Heart left ventricle (tissue), 13 donors: ENCODE measurements around the gene RMDN3.

Source experiments
- POLR2A ChIP-seq, 2 donors: fragments of 450-650 bp; IDR thresholded peaks; one replicate each; pipeline ENCODE4 v1.6.1; 2017; ENCODE audit warnings: antibody characterized with exemption in 2 of 2, mild to moderate bottlenecking in 2 of 2, moderate library complexity in 2 of 2
- TF ChIP-seq, protein P1 (sequence below), 12 donors: fragments of 200-600 bp; sonication (generic) in 4 of 12; IDR thresholded peaks; one replicate each; pipeline versions ENCODE4 v1.5.0 to v1.8.0; 2018 to 2022; ENCODE audit warnings: antibody characterized with exemption in 12 of 12, mild to moderate bottlenecking in 5 of 12
- donor health status: ischemic (EF 13 %, LVEDD 7.1; RV severe dilation, severe dysfunction).
- donor health status: DM: no; HTN: yes; CAD: no.
- donor health status: DM: no; HTN: no; CAD: no.
- donor health status: ischemic (EF 25% LVEDD 6.9; RV normal size, moderate dysfunction).
- donor health status: ischemic (EF 25% LVEDD 5.7; RV mildly dilated, moderate dysfunction).
- donor health status: ischemic (EF 35%, LVEDD 5.7; RV mildly dilated, moderate dysfunction).
- donor health status: nonischemic (EF 11% LVEDD 7.7; RV severe dilation, severe dysfunction).
- donor health status: DM: yes; HTN: yes; CAD: no.
- donor health status: PGD.
- donor health status: ischemic (EF 29% LVEDD 5.4; RV normal size, mild dysfunction).
- donor health status: nonischemic (EF 23%, LVEDD 6.1; RV moderate dilation, normal function).

DNA sequence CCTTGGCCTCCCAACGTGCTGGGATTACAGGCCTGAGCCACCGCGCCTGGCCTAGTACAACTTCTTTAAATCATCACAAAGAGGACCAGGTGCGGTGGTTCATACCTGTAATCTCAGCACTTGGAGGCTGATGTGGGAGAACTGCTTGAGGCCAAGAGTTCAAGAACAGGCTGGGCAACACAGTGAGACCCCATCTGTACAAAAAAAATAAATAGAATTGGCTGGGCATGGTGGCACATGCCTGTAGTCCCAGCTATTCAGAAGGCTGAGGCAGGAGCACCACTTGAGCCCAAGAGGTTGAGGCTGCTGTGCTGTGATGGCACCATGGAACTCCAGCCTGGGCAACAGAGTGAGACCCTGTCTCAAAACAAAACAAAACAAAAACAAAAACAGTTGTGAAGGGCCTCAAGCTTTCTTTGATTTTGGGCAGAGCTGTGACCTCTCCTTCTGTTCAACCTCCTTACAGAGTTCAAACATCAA is 5.9 kb downstream of the RMDN3 start:
- TF ChIP-seq, protein P1, sequence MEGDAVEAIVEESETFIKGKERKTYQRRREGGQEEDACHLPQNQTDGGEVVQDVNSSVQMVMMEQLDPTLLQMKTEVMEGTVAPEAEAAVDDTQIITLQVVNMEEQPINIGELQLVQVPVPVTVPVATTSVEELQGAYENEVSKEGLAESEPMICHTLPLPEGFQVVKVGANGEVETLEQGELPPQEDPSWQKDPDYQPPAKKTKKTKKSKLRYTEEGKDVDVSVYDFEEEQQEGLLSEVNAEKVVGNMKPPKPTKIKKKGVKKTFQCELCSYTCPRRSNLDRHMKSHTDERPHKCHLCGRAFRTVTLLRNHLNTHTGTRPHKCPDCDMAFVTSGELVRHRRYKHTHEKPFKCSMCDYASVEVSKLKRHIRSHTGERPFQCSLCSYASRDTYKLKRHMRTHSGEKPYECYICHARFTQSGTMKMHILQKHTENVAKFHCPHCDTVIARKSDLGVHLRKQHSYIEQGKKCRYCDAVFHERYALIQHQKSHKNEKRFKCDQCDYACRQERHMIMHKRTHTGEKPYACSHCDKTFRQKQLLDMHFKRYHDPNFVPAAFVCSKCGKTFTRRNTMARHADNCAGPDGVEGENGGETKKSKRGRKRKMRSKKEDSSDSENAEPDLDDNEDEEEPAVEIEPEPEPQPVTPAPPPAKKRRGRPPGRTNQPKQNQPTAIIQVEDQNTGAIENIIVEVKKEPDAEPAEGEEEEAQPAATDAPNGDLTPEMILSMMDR (IDR thresholded peaks at IDR 0.05): no peak
- no peak for TF ChIP-seq POLR2A (IDR thresholded peaks at IDR 0.05)
